ENCODE data around the gene OCA2.
"Not testable (repeated sequence)": the region's sequence is repeated elsewhere in the genome, so short reads cannot be mapped to it uniquely, and the experiment has no call there.

Gene OCA2

DNA sequence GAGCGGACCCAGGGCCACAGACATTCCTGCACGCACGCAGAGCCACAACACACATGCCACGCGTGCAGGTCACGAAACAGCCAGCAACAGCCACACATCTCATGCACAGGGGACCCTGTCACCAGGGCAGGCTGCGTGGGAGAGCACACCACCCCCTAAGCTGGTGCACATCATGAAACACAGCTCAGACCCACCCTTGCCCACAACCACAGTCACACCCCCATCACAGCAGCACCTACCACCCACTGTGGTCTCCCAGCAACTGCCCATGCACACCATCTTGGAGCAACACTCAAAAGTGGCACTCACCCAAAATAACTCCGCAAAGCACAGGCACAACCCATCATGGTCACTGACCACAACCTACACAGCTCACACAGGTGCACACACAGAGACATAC, 75.7 kb downstream of the OCA2 start:
- no peak for DNase-seq (ENCODE audit: low spot score)

DNA sequence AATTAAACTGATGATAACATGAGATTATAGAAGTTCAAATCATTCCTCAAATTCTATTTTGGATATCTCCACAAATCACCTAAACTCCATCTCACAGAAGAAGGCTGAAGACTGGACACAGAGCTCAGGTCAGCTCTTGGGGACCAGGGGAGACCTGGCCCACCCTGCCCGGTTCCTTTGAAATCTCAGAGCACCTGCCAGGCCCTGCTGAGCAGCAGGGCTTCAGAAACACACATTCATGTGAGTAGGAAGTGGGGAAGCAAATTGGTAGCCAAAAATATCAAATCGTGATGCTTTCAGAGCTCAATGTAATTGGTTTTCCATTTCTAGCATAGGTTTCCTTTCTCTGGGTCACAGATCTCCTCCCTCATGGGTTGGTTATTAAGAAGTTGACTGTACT, 76.2 kb downstream of the OCA2 start:
- no peak for DNase-seq (ENCODE audit: low spot score)

DNA sequence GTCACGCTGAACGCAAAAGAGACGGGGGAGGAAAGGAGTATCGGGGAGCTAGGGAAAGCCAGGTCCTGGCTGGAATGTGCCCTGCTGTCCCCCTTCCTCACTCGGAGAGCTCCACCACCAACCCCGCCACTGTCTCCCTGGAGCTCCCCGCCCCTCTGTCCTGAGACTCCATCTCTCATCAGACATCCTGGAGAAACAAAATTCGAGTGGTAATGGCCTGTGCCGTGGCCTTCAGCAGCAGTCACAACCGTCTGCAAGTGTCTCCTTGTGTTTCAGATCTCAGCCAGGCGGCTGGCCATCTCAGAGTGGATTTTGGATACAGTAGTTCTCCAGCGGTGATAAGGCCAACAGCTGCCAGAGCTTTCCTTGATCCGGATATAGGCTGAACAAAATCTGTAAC, 76.9 kb downstream of the OCA2 start:
- DNase-seq (ENCODE audit: low spot score), result no peak

DNA sequence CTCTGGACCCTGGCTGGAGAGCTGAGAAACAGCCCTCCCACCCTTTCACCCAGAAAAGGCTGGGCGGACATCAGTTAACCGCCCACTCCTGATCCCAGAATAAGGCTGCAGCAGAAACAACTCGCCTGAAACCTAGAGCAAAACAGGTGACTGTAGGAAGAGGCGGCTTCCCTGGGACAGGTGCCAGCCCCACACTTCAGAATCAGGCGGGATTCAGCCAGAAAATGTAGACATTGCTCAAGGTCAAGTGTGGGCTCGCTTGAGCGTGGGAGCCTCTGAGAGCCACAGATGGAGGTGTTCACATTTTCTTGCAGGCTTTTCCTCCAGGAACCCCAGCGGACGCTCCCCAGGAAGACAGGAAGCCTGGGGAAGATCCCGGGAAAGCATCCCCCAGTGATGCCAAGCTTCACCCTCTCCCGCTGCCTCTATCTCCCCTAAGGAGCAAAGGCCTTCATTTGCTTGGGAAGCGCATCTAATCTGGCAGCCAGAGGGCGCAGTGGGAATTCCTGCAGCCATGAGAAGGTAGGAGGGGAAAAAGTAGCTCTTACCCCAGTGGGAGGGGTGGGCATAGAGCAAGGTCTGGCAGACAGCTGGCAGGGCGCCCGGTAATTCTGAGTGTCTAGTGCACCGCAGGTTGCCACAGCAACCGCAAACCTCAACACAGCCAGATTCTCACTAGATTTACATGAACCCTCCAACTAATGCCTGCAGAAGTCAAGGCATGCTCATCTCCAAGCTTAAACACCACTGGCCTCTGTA, 77.7 kb downstream of the OCA2 start:
- DNase-seq (ENCODE audit: low spot score), result peak; percentile 42

DNA sequence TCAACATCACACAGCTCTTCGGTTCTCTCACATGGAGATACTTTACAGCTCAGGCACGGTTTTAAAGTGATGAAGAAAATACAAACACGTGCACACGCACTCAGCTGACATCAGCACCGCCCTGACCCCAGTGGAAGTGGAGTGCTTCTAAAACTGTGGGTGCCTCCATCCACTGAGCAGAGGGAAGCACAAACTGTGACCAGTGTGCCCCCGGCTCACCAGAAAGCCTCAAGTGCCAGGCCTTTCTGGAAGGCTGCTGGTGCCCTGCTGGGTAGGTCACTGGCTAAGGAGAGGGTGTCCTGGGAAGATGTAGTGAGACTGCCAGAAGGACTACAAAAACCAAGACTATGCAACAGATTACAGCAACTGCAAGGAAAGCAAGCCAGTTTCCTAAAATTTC, 78.5 kb downstream of the OCA2 start:
- no peak for DNase-seq (ENCODE audit: low spot score)

DNA sequence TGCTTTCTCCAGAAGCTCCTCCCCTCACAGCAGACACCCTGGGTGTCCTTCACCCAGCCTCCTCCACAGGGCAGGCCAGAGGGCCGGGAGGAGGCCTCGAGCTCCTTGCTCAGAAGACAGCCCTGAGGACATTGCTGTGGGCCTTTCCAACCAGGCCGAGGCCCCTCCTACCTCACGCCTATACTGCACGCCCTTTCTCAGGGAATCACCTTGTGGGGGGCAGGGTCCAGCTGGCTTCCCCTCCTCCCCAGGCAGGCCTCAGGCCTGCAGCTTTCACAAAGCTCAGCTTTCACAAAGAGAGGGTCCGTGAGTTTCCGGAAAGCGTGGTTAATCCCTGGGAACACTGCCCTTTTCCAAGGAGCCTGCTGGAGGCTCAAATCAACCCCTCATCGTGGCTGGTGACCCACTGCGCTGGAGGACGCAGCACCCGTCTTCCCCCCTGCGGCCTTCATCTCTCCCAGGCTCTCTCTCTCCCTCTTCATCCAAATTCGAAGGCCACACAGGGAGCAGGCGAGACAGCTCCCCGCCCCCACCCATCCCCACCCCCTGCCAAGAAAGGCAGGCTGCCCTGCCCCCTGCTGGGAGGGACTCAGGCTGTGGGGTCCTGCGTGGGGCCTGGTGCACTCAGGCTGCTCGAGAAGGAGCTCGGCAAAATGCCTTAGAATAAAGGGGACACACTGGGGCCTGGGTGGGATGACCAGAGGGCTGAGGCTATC, 79.4 kb downstream of the OCA2 start:
- DNase-seq (ENCODE audit: low spot score), result no peak

DNA sequence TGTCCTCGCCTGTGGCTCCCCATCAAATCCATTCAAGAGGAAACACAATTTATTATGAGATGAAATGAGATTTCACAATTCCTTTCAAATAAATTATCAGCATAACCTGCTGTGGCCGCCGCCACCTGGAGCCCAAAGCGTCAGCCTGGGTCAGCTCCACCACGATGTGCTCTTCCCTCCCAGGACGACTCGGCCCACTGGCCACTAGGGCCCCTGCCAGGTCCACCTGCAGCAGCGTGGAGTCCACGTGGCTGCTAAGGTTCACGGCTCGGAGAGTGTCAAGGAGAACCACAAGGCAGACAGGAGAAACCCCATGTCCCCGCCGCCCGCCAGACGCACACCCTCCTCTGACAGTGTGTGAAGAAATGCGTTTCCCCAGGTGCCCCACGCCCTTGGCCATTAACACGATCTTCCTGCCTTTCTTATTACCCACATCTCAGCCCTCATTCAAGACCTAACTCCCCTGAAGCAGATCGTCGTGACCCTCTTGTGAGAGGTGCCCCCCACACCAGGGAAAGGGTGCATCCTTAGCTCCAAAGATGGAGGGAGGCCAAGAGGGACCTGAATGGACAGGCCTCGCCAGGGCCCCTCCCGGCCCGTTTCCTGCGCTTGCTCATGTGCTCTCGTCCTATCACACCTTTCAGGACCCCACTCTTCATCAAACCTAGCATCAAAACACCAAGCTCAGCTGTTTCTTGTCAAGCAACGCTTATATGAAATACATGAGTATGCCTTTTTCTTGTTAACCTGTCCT, 80.6 kb downstream of the OCA2 start:
- no peak for DNase-seq (ENCODE audit: low spot score)

GRCh38 chr15:28017423-28017924, 81.6 kb downstream of the OCA2 start:
- DNase-seq (ENCODE audit: low spot score), result no peak

GRCh38 chr15:28015855-28016254, 83.3 kb downstream of the OCA2 start:
- DNase-seq (ENCODE audit: low spot score), result no peak

DNA sequence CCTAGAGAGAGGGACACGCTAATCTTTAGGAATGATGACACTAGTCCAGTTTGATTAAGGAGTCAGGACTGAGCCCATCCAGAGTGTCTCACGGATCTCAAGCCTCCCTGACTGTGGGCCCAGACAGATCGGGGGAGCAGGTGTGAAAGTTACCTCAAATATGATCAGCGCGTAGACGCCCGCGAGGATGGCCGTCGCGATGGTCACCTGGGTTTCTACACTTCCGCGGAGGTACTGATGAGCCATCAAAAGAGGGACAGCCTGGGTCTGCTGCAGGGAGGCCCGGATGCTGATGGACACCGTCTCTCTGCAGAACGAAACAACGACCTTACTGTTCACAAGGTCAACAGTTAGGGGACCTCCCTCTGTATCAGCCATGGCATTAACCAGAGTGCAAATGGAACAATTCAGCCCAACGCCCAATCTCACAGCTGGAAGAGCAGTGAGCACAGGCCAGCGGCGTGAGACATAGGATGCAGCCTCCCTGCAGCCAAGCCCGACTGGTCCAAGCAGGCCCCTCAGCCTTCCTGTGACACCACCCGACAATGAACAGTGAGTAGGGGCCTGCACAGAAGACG, 84.4 kb downstream of the OCA2 start:
- no peak for DNase-seq (ENCODE audit: low spot score)

DNA sequence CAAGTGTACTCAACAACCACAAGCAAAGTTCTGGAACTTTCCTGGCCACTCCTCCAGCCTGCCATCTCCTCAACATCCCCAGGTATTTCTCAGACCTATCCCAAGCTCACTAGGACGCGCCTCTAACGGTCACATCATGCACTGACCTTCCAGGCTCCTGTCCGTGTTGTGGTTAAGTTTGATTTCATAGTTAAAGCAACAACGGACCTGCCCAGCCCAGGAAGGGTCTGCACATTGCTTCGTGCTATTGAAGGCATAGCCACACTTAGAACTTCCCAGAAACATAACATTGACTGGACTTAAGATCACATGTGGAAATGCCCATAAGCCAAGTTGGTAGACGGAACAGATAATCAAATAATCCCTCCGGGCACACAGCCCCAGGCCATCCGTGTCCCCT, 85.1 kb downstream of the OCA2 start:
- no peak for DNase-seq (ENCODE audit: low spot score)

- no peak for DNase-seq (ENCODE audit: low spot score)
Measured at GRCh38 chr15:28013480-28013879, 85.6 kb downstream of the OCA2 start.

DNA sequence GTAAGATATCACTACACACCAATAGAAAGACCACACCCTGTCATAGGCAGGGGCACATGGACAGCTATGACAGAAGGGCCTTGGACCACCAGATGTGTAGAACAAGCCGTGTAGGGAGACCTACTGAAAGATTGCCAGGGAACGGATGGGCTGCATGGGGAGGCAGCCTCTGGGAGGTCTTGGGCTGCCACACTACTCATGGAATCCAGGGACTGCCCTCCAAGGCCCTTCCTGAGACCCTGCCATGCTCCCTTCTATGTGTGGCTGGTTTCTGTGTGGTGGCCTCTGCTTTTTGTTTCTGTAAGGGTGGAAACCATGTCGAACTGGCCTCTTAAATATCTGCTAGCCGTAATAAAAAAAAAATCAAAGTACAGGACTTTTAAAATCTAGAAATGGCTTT, 86.9 kb downstream of the OCA2 start:
- DNase-seq (ENCODE audit: low spot score), result no peak

DNA sequence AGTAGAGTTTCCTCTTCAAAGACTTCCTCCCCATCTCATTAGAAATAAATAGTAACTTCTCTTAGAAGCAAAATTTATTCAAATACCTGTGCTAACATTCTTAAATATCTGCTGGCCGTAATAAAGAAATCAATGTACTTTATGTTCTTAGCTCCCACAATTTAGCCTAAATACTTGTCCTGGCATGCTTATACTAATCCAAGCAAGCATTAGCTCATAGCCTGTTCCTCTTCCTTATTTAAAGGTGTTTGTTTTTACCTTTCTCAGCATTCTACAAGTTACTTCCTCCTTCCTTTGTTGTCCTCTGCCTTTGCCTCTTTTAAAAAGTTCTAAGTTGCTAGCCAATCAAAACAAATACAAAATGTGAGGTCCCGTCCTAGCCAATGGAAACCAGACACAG, 90.9 kb downstream of the OCA2 start:
- not testable (repeated sequence) for DNase-seq (ENCODE audit: low spot score)

- DNase-seq (ENCODE audit: low spot score), result no peak
Measured at GRCh38 chr15:28006116-28006905, 92.8 kb downstream of the OCA2 start.

DNA sequence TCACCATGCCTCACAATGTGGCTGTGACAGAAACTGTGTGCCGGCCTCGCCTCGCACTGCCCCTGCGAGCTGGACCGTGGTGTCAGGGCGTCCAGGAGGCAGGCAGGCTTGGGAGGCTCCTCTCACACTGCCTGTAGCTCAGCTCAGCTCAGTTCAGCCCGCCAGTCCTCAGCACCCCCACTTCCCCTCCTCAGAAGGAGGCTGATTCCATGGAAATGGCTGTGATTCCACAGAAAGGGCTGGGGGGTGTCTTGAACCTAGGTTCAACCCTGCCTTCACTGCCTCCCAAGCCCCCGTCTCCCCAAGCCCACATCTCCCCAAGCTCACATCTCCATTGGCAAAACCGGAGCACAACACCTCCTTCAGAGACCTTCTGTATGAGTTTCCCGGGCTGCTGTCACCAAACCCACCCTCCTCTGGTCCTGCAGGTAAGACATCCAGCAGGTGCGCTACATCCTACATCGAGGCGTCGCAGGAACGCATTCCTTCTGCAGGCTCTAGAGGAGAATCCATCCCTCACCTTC, 94.0 kb downstream of the OCA2 start:
- DNase-seq (ENCODE audit: low spot score), result no peak

- no peak for DNase-seq (ENCODE audit: low spot score)
Measured at GRCh38 chr15:28004143-28005003, 94.7 kb downstream of the OCA2 start.

- DNase-seq (ENCODE audit: low spot score), result no peak
Measured at GRCh38 chr15:28003302-28004037, 95.6 kb downstream of the OCA2 start.

- no peak for DNase-seq (ENCODE audit: low spot score)
Measured at GRCh38 chr15:28002867-28003266, 96.2 kb downstream of the OCA2 start.
